IMR-90 (cell line): ENCODE measurements around the gene BAZ2A. TPM values are rescaled to one million over a fixed set of nuclear protein-coding genes. Genes with fewer than 3 reads are reported as not detected.

Experiments
- ATAC-seq: fragments of 200-7000 bp; cut with Tn5 transposase; 2 replicates; pipeline ENCODE4 v1.9.1; 2020; ENCODE audit warnings: low read depth, mild to moderate bottlenecking, moderate library complexity
- BruUV-seq: library from RNA; stranded (reverse); fragments of 400-500 nt; replicated peaks from 2 replicates; lab custom pipeline; 2021; lab: Mats Ljungman, UMichigan
- CTCF ChIA-PET: fragments of 300-600 bp; formaldehyde crosslinking; extraction: SDS; loops from one replicate; lab custom pipeline; 2021; ENCODE audit warnings: antibody characterized with exemption; lab: Yijun Ruan, JAX
- POLR2A ChIA-PET: fragments of 300-600 bp; sonication (Branson Sonifier 250); formaldehyde crosslinking; loops from one replicate; lab custom pipeline; 2022; ENCODE audit warnings: antibody characterized with exemption; ENCODE audit not compliant: unreplicated experiment; lab: Charles Lee
- DNase-seq: peaks from one replicate; pipeline ENCODE4 v3.0.0; 2013
- H2AFZ ChIP-seq: replicated peaks from 2 replicates; pipeline ENCODE3; 2013; ENCODE audit warnings: low read length, mild to moderate bottlenecking; ENCODE audit not compliant: poor library complexity
- H2AK5ac ChIP-seq: 2 replicates; pipeline ENCODE4 v1.6.1; 2013; ENCODE audit warnings: low read depth, low read length, inconsistent platforms
- H2AK9ac ChIP-seq: replicated peaks from 2 replicates; pipeline ENCODE3; 2013; ENCODE audit warnings: mild to moderate bottlenecking, low read depth, low read length, moderate library complexity; ENCODE audit not compliant: poor library complexity
- H2BK120ac ChIP-seq: 2 replicates; pipeline ENCODE4 v1.6.1; 2013; ENCODE audit warnings: low read depth, low read length, inconsistent platforms
- H2BK15ac ChIP-seq: 3 replicates; pipeline ENCODE4 v1.6.1; 2013; ENCODE audit warnings: low read depth, low read length, inconsistent platforms
- H2BK20ac ChIP-seq: 2 replicates; pipeline ENCODE4 v1.6.1; 2013; ENCODE audit warnings: low read depth, mild to moderate bottlenecking, inconsistent platforms, low read length, moderate library complexity
- H2BK5ac ChIP-seq: 2 replicates; pipeline ENCODE4 v1.6.1; 2013; ENCODE audit warnings: mild to moderate bottlenecking, low read depth, low read length, inconsistent platforms; ENCODE audit not compliant: poor library complexity, severe bottlenecking
- H3K14ac ChIP-seq: replicated peaks from 2 replicates; pipeline ENCODE4 v1.6.1; 2013; ENCODE audit warnings: low read depth, low read length, inconsistent platforms
- H3K18ac ChIP-seq: 2 replicates; pipeline ENCODE4 v1.6.1; 2013; ENCODE audit warnings: low read depth, low read length, control low read depth
- H3K23ac ChIP-seq: 2 replicates; pipeline ENCODE4 v1.6.1; 2013; ENCODE audit warnings: low read depth, low read length, inconsistent platforms
- H3K27ac ChIP-seq: 2 replicates; pipeline ENCODE4 v1.5.1; 2013; ENCODE audit warnings: mild to moderate bottlenecking, control low read depth, low read length; ENCODE audit not compliant: insufficient read depth
- H3K27me3 ChIP-seq: 2 replicates; pipeline ENCODE4 v1.6.1; 2013; ENCODE audit warnings: low read length; ENCODE audit not compliant: control insufficient read depth, insufficient read depth
- H3K36me3 ChIP-seq: 2 replicates; pipeline ENCODE4 v1.6.1; 2013; ENCODE audit warnings: low read length, mixed read lengths; ENCODE audit not compliant: control insufficient read depth, insufficient read depth
- H3K4ac ChIP-seq: 2 replicates; pipeline ENCODE4 v1.6.1; 2013; ENCODE audit warnings: low read depth, low read length, inconsistent platforms
- H3K4me1 ChIP-seq: 2 replicates; pipeline ENCODE4 v1.6.1; 2013; ENCODE audit warnings: low read length, mixed read lengths; ENCODE audit not compliant: control insufficient read depth, insufficient read depth
- H3K4me2 ChIP-seq: 2 replicates; pipeline ENCODE4 v1.6.1; 2013; ENCODE audit warnings: low read depth, mild to moderate bottlenecking, control low read depth, low read length, moderate library complexity
- H3K4me3 ChIP-seq: 2 replicates; pipeline ENCODE4 v1.5.1; 2013; ENCODE audit warnings: low read depth, mild to moderate bottlenecking, control low read depth, low read length, moderate library complexity; ENCODE audit not compliant: insufficient read depth
- H3K56ac ChIP-seq: 2 replicates; pipeline ENCODE4 v1.6.1; 2013; ENCODE audit warnings: low read length, inconsistent platforms; ENCODE audit not compliant: insufficient read depth; ENCODE audit errors: extremely low read depth
- H3K79me1 ChIP-seq, 2 experiments: 2 replicates each; pipeline ENCODE4 v1.6.1; 2013; ENCODE audit warnings: low read length in 2 of 2, inconsistent platforms in 1 of 2, low read depth in 1 of 2
- H3K9ac ChIP-seq: 2 replicates; pipeline ENCODE4 v1.6.1; 2013; ENCODE audit warnings: low read depth, low read length, control low read depth
- H3K9me1 ChIP-seq: 2 replicates; pipeline ENCODE4 v1.6.1; 2013; ENCODE audit warnings: low read length, inconsistent platforms; ENCODE audit not compliant: insufficient read depth
- H3K9me3 ChIP-seq: 2 replicates; pipeline ENCODE4 v1.6.1; 2013; ENCODE audit warnings: low read length; ENCODE audit not compliant: control insufficient read depth, insufficient read depth
- H4K20me1 ChIP-seq: 2 replicates; pipeline ENCODE4 v1.6.1; 2013; ENCODE audit warnings: low read length, inconsistent platforms; ENCODE audit not compliant: insufficient read depth
- H4K5ac ChIP-seq: 2 replicates; pipeline ENCODE4 v1.6.1; 2013; ENCODE audit warnings: mild to moderate bottlenecking, low read depth, low read length, control low read depth
- H4K8ac ChIP-seq, 2 experiments: 2 replicates each; pipeline ENCODE4 v1.6.1; 2013; ENCODE audit warnings: low read depth in 2 of 2, low read length in 2 of 2, control low read depth in 1 of 2, inconsistent platforms in 1 of 2
- H4K91ac ChIP-seq: 2 replicates; pipeline ENCODE4 v1.6.1; 2013; ENCODE audit warnings: low read depth, low read length, inconsistent platforms; ENCODE audit not compliant: insufficient read depth
- BHLHE40 ChIP-seq: fragments of 150-350 bp; IDR thresholded peaks from 2 replicates; pipeline ENCODE4 v1.6.1; 2016; ENCODE audit warnings: mild to moderate bottlenecking, low read depth, low read length
- MAFK ChIP-seq: IDR thresholded peaks from 2 replicates; pipeline ENCODE4 v1.6.1; 2012; ENCODE audit warnings: low read depth, low read length, improper control_type of control experiment
- MAZ ChIP-seq: IDR thresholded peaks from 2 replicates; pipeline ENCODE4 v1.6.1; 2012; ENCODE audit warnings: low read depth, mild to moderate bottlenecking, low read length, improper control_type of control experiment, moderate library complexity, borderline replicate concordance
- MXI1 ChIP-seq: IDR thresholded peaks from 2 replicates; pipeline ENCODE4 v1.6.1; 2012; ENCODE audit warnings: low read depth, mild to moderate bottlenecking, low read length, moderate library complexity, borderline replicate concordance
- POLR2A ChIP-seq: IDR thresholded peaks from 2 replicates; pipeline ENCODE4 v1.6.1; 2012; ENCODE audit warnings: mild to moderate bottlenecking, low read depth, low read length
- RAD21 ChIP-seq: IDR thresholded peaks from 2 replicates; pipeline ENCODE4 v1.6.1; 2012; ENCODE audit warnings: low read length, improper control_type of control experiment
- RCOR1 ChIP-seq: IDR thresholded peaks from 2 replicates; pipeline ENCODE4 v1.6.1; 2012; ENCODE audit warnings: mild to moderate bottlenecking, low read length, improper control_type of control experiment; ENCODE audit not compliant: insufficient replicate concordance
- SMC3 ChIP-seq: fragments of 150-350 bp; IDR thresholded peaks from 2 replicates; pipeline ENCODE4 v1.6.1; 2016; ENCODE audit warnings: low read depth, mild to moderate bottlenecking, antibody characterized with exemption, low read length, moderate library complexity
- WGBS, 2 experiments: methylation state at CpG; one replicate each; pipeline versions ENCODE4 v1.1.5 to v1.1.7; 2013; ENCODE audit warnings: missing lambda C conversion rate in 2 of 2; ENCODE audit not compliant: insufficient read length in 1 of 2; ENCODE audit errors: extremely low coverage in 2 of 2; 5-methylcytosine and 5-hydroxymethylcytosine counted together
- dilution Hi-C: fragments of 300-500 bp; cut with HindIII; formaldehyde crosslinking; loops from one replicate; pipeline ENCODE4 v1.14.3; 2018; ENCODE audit warnings: low sequenced_read_pairs; ENCODE audit not compliant: unreplicated experiment
- in situ Hi-C: fragments of 300-500 bp; cut with MboI; formaldehyde crosslinking; loops from 3 replicates; pipeline ENCODE4 v1.14.3; 2019; ENCODE audit warnings: low sequenced_read_pairs, inconsistent platforms, mixed read lengths
- intact Hi-C: fragments of 100-400 bp; cut with micrococcal nuclease; formaldehyde crosslinking; loops from 2 replicates; pipeline ENCODE4 v1.10.0; 2022
- polyA plus RNA-seq, 3 experiments: library from polyadenylated mRNA; depleted of rRNA; stranded (reverse); fragments of >200 nt; gene quantifications; 2 replicates each; pipeline ENCODE4 v1.2.3, GENCODE V29; 2012; ENCODE audit warnings: low replicate concordance in 1 of 3
- total RNA-seq: library from RNA; depleted of rRNA; stranded (reverse); fragments of >200 nt; gene quantifications from 2 replicates; pipeline ENCODE4 v1.2.3, GENCODE V29; 2012
- TF ChIP-seq, protein P1 (sequence below): fragments of 150-350 bp; IDR thresholded peaks from 2 replicates; pipeline ENCODE4 v1.6.1; 2017; ENCODE audit warnings: mild to moderate bottlenecking, antibody characterized with exemption, low read length, low read depth
- TF ChIP-seq, protein P2 (sequence below): fragments of 150-350 bp; IDR thresholded peaks from 2 replicates; pipeline ENCODE4 v1.6.1; 2016; ENCODE audit warnings: low read depth, mild to moderate bottlenecking, low read length, moderate library complexity, borderline replicate concordance

The BAZ2A gene
- total and polyA plus RNA-seq, 2 of the 4 experiments (the other 2 are of a cell fraction), result 15.4 to 42.8 TPM

DNA sequence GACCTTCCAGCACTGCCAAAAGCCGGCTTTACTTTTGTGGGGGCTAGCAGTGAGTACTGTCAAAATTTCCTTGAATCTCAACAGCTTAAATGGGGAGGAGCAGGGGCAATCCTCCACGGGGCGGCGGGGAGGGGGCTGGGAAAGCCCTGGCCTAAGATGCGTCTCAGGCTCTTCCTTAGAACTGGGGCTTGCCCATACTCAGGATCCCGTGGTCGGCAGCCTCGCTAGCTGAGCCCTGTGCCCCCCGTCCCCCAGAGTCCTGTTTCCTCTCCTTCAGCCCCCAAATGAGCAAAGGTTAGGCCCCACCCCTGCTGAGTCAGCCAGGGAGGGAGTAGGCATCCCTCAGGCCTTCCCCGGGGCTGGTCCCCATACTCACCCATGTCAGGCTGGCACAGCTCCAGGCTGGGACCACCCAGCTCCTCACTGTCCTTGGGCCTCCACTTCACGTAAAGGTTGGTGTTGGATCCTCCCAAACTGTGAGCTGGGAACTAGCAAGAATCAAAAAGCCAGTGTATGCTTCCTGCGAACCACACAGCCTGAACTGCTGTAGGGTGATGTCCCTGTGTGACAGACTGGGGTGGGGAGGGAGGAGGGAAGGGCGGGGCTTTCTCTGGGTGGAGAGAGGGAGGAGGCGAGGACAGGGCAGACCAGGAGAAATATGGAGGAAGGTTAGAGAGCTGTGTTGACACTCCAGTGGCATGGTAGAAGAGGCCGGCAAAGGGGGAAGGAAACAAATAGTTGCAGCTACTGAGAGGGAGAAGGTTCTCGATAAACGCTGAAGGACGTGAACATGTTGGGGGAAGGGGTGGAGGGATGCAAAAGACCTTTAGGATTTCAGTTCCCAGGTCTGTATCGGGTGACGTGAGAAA is 5.9 kb upstream of the BAZ2A start:
- in situ Hi-C loops (loop anchor here (10.0 kb wide), 1 partner anchor 369 kb away; the partner anchor contains the start of gene ZBTB39), dilution Hi-C loops (no loop called here), intact Hi-C loops (loop anchor here (1.0 to 5.0 kb wide), 3 partner anchors 39 to 123 kb away; partner anchors contain the start of gene NACA)
- H2AK9ac ChIP-seq, result peak overlapping the region; percentile 100
- peak overlapping the region; percentile 90 for H3K9ac ChIP-seq
- peak overlapping the region; percentile 98 for H4K91ac ChIP-seq
- no peaks in the 10 kb centered on the region for H3K27me3 ChIP-seq
- ATAC-seq (peak; percentile 73), DNase-seq (peak; percentile 80)
- WGBS, 2 experiments, result 2% methylated on average over 10 of the region's 20 CpGs; no CpG with 5 or more reads in 1 of the 2 experiments
- H3K9me1 ChIP-seq, result peaks cover 14% of the 10 kb centered on the region
- peaks cover 43% of the 10 kb centered on the region for H4K20me1 ChIP-seq
- ChIA-PET POLR2A (interaction anchor here (1.0 to 1.4 kb wide), 7 partner anchors 8 to 115 kb away, joined by 3 to 7 read pairs (median 5); partner anchors contain the start of genes ATP5F1B, NACA, PTGES3 and RBMS2), CTCF (interaction anchor here (0.6 to 2.5 kb wide), 34 partner anchors 8 to 435 kb away, joined by 3 to 27 read pairs (median 4); partner anchors contain the start of genes ATP5F1B, NACA, PTGES3 and RBMS2)
- peak overlapping the region; percentile 87 for H2BK5ac ChIP-seq
- H4K5ac ChIP-seq, result peak overlapping the region; percentile 74
- peak overlapping the region; percentile 98 for H3K23ac ChIP-seq
- peaks cover 16 to 51% of the 10 kb centered on the region in 2 experiments for H3K79me1 ChIP-seq
- H3K18ac ChIP-seq, result peak overlapping the region; percentile 60
- peak overlapping the region; percentile 85 for H2BK120ac ChIP-seq
- H3K4me2 ChIP-seq, result peak overlapping the region; percentile 94
- peaks cover 22% of the 10 kb centered on the region for H3K36me3 ChIP-seq
- peak overlapping the region; percentile 91 for H3K14ac ChIP-seq
- TF ChIP-seq MAZ (peak; percentile 90; the same call in 1 of the 2 replicates), RCOR1 (no peak), BHLHE40 (no peak), MAFK (peak; percentile 46; the same call in 1 of the 2 replicates), SMC3 (no peak), MXI1 (peak; percentile 25; the same call in 1 of the 2 replicates), POLR2A (peak; percentile 22; the same call in 1 of the 2 replicates), RAD21 (no peak)
- TF ChIP-seq, protein P1, sequence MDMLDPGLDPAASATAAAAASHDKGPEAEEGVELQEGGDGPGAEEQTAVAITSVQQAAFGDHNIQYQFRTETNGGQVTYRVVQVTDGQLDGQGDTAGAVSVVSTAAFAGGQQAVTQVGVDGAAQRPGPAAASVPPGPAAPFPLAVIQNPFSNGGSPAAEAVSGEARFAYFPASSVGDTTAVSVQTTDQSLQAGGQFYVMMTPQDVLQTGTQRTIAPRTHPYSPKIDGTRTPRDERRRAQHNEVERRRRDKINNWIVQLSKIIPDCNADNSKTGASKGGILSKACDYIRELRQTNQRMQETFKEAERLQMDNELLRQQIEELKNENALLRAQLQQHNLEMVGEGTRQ, result no peak
- TF ChIP-seq, protein P2, sequence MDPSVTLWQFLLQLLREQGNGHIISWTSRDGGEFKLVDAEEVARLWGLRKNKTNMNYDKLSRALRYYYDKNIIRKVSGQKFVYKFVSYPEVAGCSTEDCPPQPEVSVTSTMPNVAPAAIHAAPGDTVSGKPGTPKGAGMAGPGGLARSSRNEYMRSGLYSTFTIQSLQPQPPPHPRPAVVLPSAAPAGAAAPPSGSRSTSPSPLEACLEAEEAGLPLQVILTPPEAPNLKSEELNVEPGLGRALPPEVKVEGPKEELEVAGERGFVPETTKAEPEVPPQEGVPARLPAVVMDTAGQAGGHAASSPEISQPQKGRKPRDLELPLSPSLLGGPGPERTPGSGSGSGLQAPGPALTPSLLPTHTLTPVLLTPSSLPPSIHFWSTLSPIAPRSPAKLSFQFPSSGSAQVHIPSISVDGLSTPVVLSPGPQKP, result no peak
- peak overlapping the region; percentile 84 for H3K27ac ChIP-seq
- BruUV-seq, result no TSS peak
- H3K4me1 ChIP-seq, result peaks cover 10% of the 10 kb centered on the region
- H2BK15ac ChIP-seq, result peak overlapping the region; percentile 72; the same call in 2 of the 3 replicates
- peak overlapping the region; percentile 69 to 98 for H4K8ac ChIP-seq
- H3K4me3 ChIP-seq, result peak overlapping the region; percentile 69
- H3K4ac ChIP-seq, result peak overlapping the region; percentile 98
- H2AFZ ChIP-seq, result peak overlapping the region; percentile 96
- peak overlapping the region; percentile 94 for H3K56ac ChIP-seq
- no peaks in the 10 kb centered on the region for H3K9me3 ChIP-seq
- H2AK5ac ChIP-seq, result peak overlapping the region; percentile 98
- H2BK20ac ChIP-seq, result peak overlapping the region; percentile 59
